Measurements from ENCODE around the gene MAST4.

The MAST4 gene

GRCh38 chr5:67028941-67029340, 432.7 kb downstream of the MAST4 start:
- no peak for DNase-seq

- no peak for DNase-seq
These were observed 433.3 kb downstream of the MAST4 start for GRCh38 chr5:67029481-67029880.

GRCh38 chr5:67030289-67031056, 434.3 kb downstream of the MAST4 start:
- DNase-seq: no peak

- DNase-seq: no peak
These were observed 434.9 kb downstream of the MAST4 start for GRCh38 chr5:67031057-67031443.

- DNase-seq: no peak
These were observed 435.5 kb downstream of the MAST4 start for GRCh38 chr5:67031692-67032091.

- no peak for DNase-seq
These were observed 436.9 kb downstream of the MAST4 start for GRCh38 chr5:67032921-67033664.

- DNase-seq: no peak
These were observed 437.9 kb downstream of the MAST4 start for GRCh38 chr5:67033880-67034651.

- DNase-seq: no peak
These were observed 439.0 kb downstream of the MAST4 start for GRCh38 chr5:67035098-67035740.

GRCh38 chr5:67037171-67037570, 441.0 kb downstream of the MAST4 start:
- DNase-seq: no peak

GRCh38 chr5:67038817-67039603, 442.8 kb downstream of the MAST4 start:
- no peak for DNase-seq

GRCh38 chr5:67042176-67043003, 446.2 kb downstream of the MAST4 start:
- no peak for DNase-seq

- no peak for DNase-seq
These were observed 447.8 kb downstream of the MAST4 start for GRCh38 chr5:67043796-67044511.

GRCh38 chr5:67045816-67046740, 449.9 kb downstream of the MAST4 start:
- no peak for DNase-seq

- no peak for DNase-seq
These were observed 451.0 kb downstream of the MAST4 start for GRCh38 chr5:67047160-67047559.

GRCh38 chr5:67047616-67048015, 451.4 kb downstream of the MAST4 start:
- no peak for DNase-seq

- DNase-seq: no peak
These were observed 453.9 kb downstream of the MAST4 start for GRCh38 chr5:67050125-67050524.

- DNase-seq: no peak
These were observed 454.4 kb downstream of the MAST4 start for GRCh38 chr5:67050635-67051034.

- DNase-seq: no peak
These were observed 455.0 kb downstream of the MAST4 start for GRCh38 chr5:67051164-67051563.

- DNase-seq: no peak
These were observed 455.8 kb downstream of the MAST4 start for GRCh38 chr5:67052034-67052433.

Data from CD4-positive, alpha-beta T cell treated with Interferon alpha-2 for 1 hour (primary cell).